GM15510 (cell line): Measurements from ENCODE around the gene TAF11.

Experiments used
- POLR2A ChIP-seq: IDR thresholded peaks from 3 replicates; pipeline ENCODE4 v1.6.1; 2011; ENCODE audit warnings: borderline replicate concordance; ENCODE audit not compliant: insufficient read length; ENCODE audit errors: extremely low read depth

TAF11 gene

DNA sequence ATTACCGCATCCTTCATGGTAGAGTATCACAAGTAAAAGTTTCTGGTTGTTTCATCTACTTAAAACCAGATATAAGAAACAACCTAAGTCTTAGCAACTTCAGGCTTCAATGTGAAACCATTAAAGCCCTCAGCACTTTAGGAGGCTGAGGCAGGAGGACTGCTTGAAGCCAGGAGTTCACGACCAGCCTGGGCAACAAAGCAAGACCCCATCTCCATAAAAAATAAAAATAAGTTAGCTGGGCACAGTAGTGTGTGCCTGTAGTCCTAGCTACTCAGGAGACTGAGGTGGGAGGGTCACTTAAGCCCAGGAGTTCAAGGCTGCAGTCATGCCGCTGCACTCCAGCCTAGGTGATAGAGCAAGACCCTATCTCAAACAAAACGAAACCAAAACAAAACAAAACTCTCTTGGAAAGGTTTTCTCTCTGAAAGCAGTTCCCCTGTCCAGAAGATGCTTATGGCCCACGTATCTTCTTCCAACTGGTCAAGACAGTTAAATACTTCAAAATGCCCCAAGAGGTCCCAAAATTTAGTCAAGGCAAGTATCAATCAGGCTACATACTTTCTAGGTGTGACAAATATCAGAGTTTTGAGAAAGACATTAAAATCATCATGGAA lies 9.9 kb downstream of the TAF11 start:
- no peak for TF ChIP-seq POLR2A

DNA sequence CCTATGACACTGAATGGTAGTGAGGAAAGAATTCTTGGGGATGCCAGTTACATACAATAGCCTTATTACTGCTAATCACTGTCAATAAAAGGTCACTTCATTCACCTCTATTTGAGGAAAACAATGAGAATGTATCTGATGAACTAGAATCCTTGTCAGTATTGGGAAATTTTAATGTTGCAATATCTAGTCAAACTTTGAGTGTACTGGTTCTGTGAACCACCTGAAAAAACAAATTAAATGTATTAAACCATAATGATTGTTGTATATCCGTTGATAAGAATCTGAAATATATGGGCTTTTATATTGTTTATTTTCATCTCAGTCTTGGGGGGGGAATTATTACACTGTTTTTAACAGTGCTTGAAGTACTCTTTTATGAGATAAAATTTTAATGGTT lies 10.6 kb downstream of the TAF11 start:
- no peak for TF ChIP-seq POLR2A

DNA sequence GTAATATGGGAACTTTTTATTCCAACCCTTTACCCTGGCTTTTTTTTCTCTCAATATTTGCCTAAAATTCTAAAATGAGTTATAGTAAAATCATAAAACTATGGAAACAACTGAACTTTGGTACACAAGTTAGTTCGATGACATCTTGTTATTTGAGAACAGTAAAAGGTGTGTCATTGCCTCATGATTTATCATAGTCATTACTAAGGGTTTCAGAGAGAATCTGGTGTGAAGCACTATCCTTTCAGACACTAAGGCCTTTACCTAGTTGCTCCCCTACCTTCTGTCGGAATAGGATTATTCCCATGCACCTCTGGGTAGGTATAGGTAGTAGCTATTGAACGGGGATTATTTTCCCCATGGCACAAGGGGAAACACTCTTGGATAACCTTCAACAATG lies 11.4 kb downstream of the TAF11 start:
- no peak for TF ChIP-seq POLR2A

DNA sequence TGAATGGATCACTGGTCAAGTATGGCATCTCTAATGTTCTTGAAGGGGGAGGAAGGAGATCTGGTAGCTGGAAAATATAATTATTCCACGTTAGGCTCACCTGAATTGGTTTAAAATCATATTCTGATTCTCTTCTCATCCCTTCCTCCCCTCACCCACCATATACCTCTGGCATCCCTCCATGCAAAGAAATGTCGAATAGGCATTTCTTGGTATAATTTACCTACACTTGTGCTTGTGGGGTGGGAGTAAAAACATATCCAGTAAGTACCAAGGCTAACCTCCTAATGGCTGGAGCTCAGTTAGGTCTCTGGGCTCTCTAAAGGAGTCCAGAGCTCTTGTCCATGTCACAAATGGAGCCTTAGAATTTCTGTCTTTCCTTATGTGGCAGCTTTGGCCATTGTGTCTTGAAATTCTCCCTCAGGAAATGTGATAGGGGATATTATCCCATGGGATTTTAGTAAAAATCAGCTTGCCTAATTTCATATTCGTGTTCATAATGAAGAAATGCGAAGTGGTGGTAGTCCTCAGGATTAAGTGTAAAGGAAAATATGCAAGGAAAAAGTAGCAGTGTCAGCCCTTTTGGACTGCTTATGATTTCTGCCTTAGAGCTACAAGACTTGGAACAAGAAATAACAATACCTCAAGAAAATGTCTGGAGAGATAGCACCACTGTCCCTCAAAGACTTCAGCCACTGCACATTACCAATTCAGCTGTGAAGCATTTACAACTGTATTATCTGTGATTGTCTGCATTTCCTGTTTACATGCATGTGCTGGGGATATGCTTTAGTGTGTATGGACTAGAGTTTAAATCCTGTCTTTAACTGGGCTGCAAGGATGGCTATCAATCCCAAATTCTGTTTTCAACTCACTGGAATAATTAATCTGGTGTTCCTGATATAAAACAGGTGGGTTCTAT lies 12.3 kb downstream of the TAF11 start:
- TF ChIP-seq POLR2A = no peak

DNA sequence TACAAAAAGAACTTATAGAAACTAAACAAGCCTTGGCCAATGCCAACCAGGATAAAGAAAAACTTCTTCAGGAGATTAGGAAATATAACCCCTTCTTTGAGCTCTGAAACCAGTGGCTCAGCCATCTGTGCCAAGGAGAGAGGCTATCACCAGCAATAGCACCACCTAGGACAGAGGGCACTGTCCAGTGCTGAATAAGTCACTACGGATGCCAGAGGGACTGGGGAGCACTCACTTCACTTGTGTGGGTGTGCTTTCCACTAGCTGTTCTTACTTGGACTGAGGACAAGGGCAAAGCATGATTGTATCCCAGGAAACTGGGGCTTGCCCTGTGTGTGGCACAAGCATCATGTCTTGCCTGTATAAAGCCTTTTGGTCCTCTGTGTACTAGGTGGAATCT lies 15.5 kb downstream of the TAF11 start:
- TF ChIP-seq POLR2A = no peak

DNA sequence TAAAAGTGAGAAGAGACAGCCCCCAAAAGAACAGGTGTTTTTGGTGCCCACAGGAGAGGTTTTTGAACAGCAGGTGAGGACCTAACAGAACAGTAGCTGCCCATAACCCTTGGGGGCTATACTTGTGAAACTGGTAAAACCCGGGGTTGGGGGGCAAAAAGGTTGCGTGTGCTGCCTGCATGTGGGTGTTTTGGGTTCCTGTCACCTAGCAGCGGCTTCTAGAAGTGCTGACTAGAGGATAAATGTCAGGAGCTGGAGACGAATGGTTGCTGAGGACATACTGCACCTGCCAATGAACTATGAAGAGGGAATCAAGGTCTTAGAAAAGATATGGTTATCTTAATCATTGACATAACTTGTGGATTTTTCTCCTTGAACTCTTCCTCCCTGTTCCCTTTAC lies 16.0 kb downstream of the TAF11 start:
- no peak for TF ChIP-seq POLR2A

DNA sequence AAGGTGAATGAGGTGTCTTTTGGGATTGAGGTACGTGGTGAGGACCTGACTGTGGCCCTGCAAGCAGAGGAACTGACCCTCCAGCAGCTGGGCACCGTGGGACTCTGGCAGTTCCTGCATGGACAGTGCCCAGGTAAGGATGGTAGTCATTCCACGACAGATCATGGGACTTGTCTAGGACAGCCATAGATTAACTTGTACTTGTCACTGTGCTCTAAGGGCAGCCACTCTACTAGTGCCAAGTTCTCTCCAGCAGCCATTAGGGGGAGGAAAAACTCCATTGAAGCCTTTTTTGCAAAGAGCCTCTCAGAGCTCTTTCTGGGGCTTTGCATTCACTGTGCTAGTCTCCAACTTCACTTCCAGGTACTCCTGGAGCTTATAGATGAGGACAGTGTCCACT lies 20.4 kb downstream of the TAF11 start:
- TF ChIP-seq POLR2A = no peak

DNA sequence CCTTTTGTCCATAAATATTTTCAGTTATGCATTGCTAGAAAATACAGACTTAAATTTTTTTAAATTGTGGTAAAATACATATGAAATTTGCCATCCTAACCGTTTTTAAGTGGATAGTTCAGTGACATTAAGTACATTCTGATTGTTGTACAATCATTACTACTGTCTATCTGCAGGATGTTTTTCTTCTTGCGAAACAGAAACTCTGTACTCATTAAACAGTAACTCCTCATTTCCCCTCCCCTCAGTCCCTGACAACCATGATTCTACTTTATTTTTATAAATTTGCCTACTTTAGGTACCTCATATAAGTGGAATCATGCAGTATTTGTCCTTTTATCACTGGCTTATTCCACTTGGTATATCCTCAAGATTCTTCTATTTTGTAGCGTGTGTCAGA lies 21.3 kb downstream of the TAF11 start:
- TF ChIP-seq POLR2A = no peak

DNA sequence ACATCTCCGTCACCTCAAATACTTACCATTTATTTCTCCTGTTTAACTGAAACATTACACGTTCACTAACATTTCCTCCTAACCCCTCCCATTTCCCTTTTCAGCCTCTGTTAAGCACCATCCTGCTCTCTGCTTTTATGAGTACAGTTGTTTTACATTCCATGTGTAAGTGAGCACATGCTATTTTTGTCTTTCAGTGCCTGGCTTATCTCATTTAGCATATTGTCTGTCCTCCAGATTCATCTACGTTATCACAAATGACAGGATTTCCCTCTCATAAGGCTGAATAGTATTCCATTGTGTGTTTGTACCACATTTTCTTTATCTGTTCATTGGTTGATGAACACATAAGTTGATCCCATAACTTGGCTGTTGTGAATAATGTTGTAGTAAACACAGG lies 22.7 kb downstream of the TAF11 start:
- TF ChIP-seq POLR2A = no peak

DNA sequence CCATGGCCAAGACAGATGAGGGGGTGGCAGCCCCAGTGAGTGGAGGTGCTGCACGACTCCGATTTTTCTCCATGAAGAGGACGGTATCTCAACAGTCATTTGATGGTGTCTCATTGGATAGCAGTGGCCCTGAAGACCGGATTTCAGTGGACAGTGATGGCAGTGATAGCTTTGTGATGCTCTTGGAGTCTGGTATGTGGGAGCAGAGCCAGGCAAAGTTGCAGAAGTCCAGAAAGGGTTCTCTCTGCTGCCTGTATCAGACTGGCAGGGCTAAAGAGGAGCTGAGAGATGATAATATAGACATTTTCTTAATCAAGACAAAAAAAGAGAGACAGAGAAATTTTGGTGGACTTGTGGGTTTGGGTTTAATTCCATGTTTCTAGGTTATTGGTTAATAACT lies 23.8 kb downstream of the TAF11 start:
- TF ChIP-seq POLR2A = no peak

DNA sequence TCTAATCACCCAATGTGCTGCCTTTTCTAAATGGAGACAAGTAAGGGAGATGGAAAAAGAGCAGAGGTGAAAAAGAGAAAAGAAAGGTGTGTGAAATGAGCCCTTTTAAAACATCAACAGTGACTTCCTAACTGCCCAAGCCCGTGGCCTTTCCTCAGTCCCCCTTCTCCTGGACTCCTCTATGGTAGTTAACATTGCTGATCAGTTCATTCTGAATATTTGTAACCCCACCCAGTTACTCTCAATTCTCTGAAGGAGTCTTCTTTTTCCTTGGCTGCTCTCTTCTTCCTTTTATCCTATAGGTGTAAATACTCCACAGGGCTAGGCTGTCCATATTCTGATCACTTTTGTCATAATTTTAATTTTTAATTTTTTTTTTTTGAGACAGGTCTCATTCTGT lies 27.1 kb downstream of the TAF11 start:
- TF ChIP-seq POLR2A = no peak

DNA sequence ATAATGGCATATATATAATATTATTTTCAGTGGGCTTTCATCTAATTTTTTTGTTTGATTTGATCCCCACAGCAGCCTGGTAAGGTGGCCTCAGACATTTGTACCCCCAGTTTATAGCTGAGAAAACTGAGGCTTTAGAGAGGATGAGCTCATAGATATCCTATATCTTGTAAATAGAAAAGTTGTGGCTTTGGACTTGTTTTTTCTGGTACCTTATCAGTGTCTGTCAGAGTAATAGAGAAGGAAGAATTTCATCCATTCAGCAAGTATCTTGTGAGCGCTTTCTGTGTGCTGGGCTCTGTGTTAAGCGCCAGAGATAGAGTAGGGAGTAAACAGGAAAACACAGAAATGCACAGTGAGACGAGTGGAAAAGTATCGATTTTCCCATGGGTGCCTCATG lies 27.9 kb downstream of the TAF11 start:
- TF ChIP-seq POLR2A = no peak

DNA sequence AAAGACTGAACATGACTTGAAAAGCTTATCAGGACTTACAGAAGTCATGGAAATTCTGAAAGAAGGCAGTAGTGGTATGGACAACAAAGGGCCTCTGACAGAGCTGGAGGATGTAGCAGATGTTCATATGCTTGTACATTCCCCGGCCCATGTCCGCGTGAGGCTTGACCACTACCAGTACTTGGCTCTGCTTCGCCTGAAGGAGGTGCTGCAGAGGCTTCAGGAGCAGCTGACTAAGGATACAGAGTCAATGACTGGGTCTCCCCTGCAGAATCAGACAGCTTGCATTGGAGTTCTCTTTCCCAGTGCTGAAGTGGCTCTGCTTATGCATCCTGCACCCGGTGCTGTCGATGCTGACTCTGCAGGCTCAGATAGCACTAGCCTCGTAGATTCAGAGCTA lies 29.2 kb downstream of the TAF11 start:
- no peak for TF ChIP-seq POLR2A

DNA sequence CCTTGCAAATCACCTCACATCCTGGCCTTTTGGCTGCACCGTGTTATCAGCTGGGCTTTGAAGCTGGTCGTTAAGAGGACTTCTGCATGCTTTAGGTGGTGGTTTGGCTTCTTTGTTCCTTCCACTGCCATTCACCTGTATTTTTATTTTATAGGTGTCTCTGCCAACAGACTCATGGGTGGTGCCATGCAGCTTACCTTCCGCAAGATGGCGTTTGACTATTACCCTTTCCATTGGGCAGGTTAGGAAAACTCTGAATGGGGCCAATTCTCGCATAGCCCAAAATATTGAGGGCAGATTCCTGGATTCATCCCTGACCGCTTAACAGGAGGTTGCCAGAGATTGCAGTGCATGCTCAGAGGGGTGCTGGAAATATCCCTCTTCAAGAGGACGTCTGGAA lies 32.4 kb downstream of the TAF11 start:
- no peak for TF ChIP-seq POLR2A

DNA sequence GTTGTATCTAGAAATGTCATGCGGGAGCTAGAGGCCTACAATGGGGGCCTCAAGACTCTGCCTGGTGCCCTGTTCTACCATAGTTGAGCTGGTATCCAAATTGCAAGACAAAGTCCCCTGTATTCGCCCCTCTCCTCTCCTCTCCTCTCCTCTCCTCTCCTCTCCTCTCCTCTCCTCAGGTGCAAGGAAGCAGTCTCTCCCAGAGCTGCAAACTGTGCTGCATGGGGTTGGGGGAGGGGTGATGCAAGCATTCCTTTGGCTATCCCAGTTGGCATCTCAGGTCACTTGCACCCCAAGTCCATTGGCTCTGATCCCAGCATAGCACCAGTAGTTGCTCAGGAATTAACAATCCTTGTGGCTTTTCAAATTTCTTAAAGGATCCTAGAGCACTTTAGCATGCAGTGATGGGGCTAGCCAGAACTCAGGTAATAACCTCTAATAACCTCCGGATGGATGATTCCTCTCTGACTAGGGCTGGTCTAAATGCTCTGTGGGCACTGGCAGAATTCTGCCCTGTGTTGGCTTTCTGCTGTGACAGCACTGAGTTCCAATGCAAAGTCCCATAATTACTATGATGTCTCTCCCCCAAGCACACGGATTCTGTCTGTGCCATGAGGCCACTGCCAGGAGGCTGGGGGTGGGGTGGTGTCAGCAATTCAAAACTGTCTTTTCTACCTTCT lies 35.3 kb downstream of the TAF11 start:
- no peak for TF ChIP-seq POLR2A
